ENCODE results near the gene LUZP1. TPM values are rescaled to one million over a fixed set of nuclear protein-coding genes. Genes with fewer than 3 reads are reported as not detected.

The LUZP1 gene
- total RNA-seq, 1 experiment from 2014 or later = 40.2 TPM

DNA sequence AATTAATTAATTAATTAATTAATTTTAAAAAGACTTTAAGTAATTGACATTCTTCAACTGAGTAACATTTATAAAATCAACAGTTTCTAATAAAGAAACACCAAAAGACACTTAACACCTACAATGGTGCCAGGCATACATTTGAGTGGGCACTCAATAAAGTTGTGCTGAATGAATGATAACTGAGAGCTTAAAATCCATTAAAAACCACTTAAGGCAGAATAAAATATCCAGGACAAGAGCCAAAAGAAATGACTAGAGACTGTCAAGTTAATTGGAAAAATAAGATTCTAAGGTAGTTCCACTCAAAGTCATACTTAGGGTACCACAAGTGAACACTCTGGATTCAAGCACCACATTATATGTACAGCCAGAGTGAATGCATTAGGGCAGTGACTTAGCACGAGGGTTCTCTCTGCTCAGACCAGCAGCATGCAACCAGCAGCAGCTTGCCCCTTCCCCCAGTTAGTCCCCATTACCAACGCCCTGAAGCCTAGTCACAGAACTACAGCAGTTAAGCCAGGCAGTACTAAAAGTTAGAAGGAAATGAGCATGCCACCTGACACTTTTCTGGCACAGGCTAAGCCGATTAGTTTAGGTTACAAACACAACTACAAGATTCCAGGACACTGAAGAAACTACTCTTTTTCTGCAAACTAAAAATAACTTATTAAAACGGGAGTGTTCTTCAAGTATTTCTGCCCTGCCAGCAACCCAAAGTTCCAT is 46.5 kb downstream of the LUZP1 start:
- intact Hi-C loops (cut with micrococcal nuclease; ENCODE audit: unreplicated experiment) (no loop called here), in situ Hi-C loops (cut with HindIII; ENCODE audit: low pct_unique_long_range_greater_than_20kb, low sequenced_read_pairs) (no loop called here)
- BruUV-seq (replicated peaks) = no TSS peak
- TF ChIP-seq POLR2AphosphoS5 (IDR thresholded peaks at IDR 0.05; ENCODE audit: low read depth, low read length) = no peak
- no peak for TF ChIP-seq TCF7L2 (IDR thresholded peaks at IDR 0.05; ENCODE audit: low read depth, low read length)
- TF ChIP-seq, protein P1, sequence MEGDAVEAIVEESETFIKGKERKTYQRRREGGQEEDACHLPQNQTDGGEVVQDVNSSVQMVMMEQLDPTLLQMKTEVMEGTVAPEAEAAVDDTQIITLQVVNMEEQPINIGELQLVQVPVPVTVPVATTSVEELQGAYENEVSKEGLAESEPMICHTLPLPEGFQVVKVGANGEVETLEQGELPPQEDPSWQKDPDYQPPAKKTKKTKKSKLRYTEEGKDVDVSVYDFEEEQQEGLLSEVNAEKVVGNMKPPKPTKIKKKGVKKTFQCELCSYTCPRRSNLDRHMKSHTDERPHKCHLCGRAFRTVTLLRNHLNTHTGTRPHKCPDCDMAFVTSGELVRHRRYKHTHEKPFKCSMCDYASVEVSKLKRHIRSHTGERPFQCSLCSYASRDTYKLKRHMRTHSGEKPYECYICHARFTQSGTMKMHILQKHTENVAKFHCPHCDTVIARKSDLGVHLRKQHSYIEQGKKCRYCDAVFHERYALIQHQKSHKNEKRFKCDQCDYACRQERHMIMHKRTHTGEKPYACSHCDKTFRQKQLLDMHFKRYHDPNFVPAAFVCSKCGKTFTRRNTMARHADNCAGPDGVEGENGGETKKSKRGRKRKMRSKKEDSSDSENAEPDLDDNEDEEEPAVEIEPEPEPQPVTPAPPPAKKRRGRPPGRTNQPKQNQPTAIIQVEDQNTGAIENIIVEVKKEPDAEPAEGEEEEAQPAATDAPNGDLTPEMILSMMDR (IDR thresholded peaks at IDR 0.05) = no peak
- TF ChIP-seq, protein P2, sequence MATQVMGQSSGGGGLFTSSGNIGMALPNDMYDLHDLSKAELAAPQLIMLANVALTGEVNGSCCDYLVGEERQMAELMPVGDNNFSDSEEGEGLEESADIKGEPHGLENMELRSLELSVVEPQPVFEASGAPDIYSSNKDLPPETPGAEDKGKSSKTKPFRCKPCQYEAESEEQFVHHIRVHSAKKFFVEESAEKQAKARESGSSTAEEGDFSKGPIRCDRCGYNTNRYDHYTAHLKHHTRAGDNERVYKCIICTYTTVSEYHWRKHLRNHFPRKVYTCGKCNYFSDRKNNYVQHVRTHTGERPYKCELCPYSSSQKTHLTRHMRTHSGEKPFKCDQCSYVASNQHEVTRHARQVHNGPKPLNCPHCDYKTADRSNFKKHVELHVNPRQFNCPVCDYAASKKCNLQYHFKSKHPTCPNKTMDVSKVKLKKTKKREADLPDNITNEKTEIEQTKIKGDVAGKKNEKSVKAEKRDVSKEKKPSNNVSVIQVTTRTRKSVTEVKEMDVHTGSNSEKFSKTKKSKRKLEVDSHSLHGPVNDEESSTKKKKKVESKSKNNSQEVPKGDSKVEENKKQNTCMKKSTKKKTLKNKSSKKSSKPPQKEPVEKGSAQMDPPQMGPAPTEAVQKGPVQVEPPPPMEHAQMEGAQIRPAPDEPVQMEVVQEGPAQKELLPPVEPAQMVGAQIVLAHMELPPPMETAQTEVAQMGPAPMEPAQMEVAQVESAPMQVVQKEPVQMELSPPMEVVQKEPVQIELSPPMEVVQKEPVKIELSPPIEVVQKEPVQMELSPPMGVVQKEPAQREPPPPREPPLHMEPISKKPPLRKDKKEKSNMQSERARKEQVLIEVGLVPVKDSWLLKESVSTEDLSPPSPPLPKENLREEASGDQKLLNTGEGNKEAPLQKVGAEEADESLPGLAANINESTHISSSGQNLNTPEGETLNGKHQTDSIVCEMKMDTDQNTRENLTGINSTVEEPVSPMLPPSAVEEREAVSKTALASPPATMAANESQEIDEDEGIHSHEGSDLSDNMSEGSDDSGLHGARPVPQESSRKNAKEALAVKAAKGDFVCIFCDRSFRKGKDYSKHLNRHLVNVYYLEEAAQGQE (IDR thresholded peaks at IDR 0.05; ENCODE audit: insufficient read depth in 1 of 2, low read depth in 2 of 2, low read length in 1 of 2) = no peak
- TF ChIP-seq SIN3A (IDR thresholded peaks at IDR 0.05; ENCODE audit: borderline replicate concordance, insufficient read depth, low read depth, low read length) = no peak
- Histone ChIP-seq H3K36me3 (ENCODE audit: control insufficient read depth, insufficient read depth, low read length) (no peaks in the 10 kb centered on the region), H3K4me3 (ENCODE audit: low read depth in 2 of 2, low read length in 2 of 2) (no peak overlapping the region), H3K9me3 (ENCODE audit: control insufficient read depth, insufficient read depth, low read depth, low read length) (no peaks in the 10 kb centered on the region), H3K27me3 (ENCODE audit: control insufficient read depth, insufficient read depth, low read length) (no peaks in the 10 kb centered on the region), H3K4me1 (ENCODE audit: control insufficient read depth, insufficient read depth, low read length) (peaks cover 53% of the 10 kb centered on the region), H3K27ac (ENCODE audit: low read length) (peak overlapping the region; percentile 5)
- ATAC-seq (peak; percentile 61), DNase-seq (ENCODE audit: low read depth, low spot score) (no peak)
- CTCF ChIA-PET = interaction anchor here (0.9 kb wide), 1 partner anchor 13 kb away, joined by 3 read pairs; no protein-coding TSS in a partner anchor
- POLR2A ChIA-PET = no interaction called here

DNA sequence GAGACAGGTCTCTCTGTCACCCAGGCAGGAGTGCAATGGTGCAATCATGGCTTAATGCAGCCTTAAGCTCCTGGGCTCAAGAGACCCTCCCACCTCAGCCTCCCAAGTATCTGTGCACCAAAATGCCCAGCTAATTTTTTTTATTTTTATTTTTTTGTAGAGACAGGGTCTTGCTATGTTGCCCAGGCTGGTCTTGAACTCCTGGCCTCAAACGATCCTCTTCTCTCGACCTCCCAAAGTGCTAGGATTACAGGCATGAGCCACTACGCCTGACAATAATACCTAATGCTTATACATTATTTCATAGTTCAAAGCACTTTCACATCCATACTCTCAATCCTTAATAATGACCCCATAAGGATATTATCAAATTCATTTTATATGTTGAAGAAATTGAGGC is 48.3 kb downstream of the LUZP1 start:
- Histone ChIP-seq H3K4me3 (ENCODE audit: low read depth in 2 of 2, low read length in 2 of 2) (no peak overlapping the region; a peak in 1 of 4 replicates), H3K27me3 (ENCODE audit: control insufficient read depth, insufficient read depth, low read length) (no peaks in the 10 kb centered on the region), H3K27ac (ENCODE audit: low read length) (peak overlapping the region; percentile 76), H3K4me1 (ENCODE audit: control insufficient read depth, insufficient read depth, low read length) (peaks cover 37% of the 10 kb centered on the region), H3K36me3 (ENCODE audit: control insufficient read depth, insufficient read depth, low read length) (no peaks in the 10 kb centered on the region), H3K9me3 (ENCODE audit: control insufficient read depth, insufficient read depth, low read depth, low read length) (no peaks in the 10 kb centered on the region)
- DNase-seq (ENCODE audit: low read depth, low spot score) (no peak), ATAC-seq (peak; percentile 31; the same call in 1 of the 2 replicates)
- ChIA-PET CTCF (interaction anchor here (0.8 kb wide), 1 partner anchor 9 kb away, joined by 6 read pairs; no protein-coding TSS in a partner anchor), POLR2A (interaction anchor here (0.6 kb wide), 2 partner anchors 40 to 104 kb away, joined by 3 to 5 read pairs; no protein-coding TSS in a partner anchor)
- in situ Hi-C loops (cut with HindIII; ENCODE audit: low pct_unique_long_range_greater_than_20kb, low sequenced_read_pairs) = no loop called here
- TF ChIP-seq TCF7L2 (IDR thresholded peaks at IDR 0.05; ENCODE audit: low read depth, low read length) = no peak
- no peak for TF ChIP-seq SIN3A (IDR thresholded peaks at IDR 0.05; ENCODE audit: borderline replicate concordance, insufficient read depth, low read depth, low read length)
- TF ChIP-seq, protein P2 (IDR thresholded peaks at IDR 0.05; ENCODE audit: insufficient read depth in 1 of 2, low read depth in 2 of 2, low read length in 1 of 2) = no peak
- no peak for TF ChIP-seq POLR2AphosphoS5 (IDR thresholded peaks at IDR 0.05; ENCODE audit: low read depth, low read length)
- TF ChIP-seq, protein P1 (IDR thresholded peaks at IDR 0.05) = no peak
- BruUV-seq (replicated peaks) = no TSS peak
- intact Hi-C loops (cut with micrococcal nuclease; ENCODE audit: unreplicated experiment) = no loop called here

Measured in Panc1 (cell line).